PC-3 (cell line): ENCODE results near the gene TTC21B. TPM values are rescaled to one million over a fixed set of nuclear protein-coding genes. Genes with fewer than 3 reads are reported as not detected.

Experiments used
- ATAC-seq: fragments of 200-7000 bp; cut with Tn5 transposase; 2 replicates; pipeline ENCODE4 v1.9.1; 2020; ENCODE audit warnings: mild to moderate bottlenecking, moderate library complexity
- BruUV-seq: library from RNA; stranded (reverse); fragments of 400-500 nt; replicated peaks from 2 replicates; lab custom pipeline; 2021; lab: Mats Ljungman, UMichigan
- CTCF ChIA-PET: fragments of 300-600 bp; sonication (Branson Sonifier 250); formaldehyde crosslinking; loops from one replicate; lab custom pipeline; 2022; ENCODE audit warnings: antibody characterized with exemption; lab: Charles Lee
- POLR2A ChIA-PET: fragments of 300-600 bp; sonication (Branson Sonifier 250); formaldehyde crosslinking; loops from one replicate; lab custom pipeline; 2022; ENCODE audit warnings: antibody characterized with exemption; ENCODE audit not compliant: unreplicated experiment; lab: Charles Lee
- DNase-seq: peaks from one replicate; pipeline ENCODE4 v3.0.0-alpha.2; 2015
- H2AFZ ChIP-seq: fragments of 300-600 bp; sonication (generic); 2 replicates; pipeline ENCODE4 v1.6.0; 2016; ENCODE audit warnings: antibody characterized with exemption, low read length
- H3F3A ChIP-seq: fragments of 300-600 bp; sonication (generic); one replicate; pipeline ENCODE4 v1.6.0; 2017; ENCODE audit warnings: antibody characterized with exemption, low read length, control low read depth, mild to moderate bottlenecking; ENCODE audit not compliant: unreplicated experiment
- H3K27ac ChIP-seq: fragments of 300-600 bp; sonication (generic); 2 replicates; pipeline ENCODE4 v1.5.1; 2016; ENCODE audit warnings: mild to moderate bottlenecking, low read length
- H3K27me3 ChIP-seq: fragments of 300-600 bp; sonication (generic); 2 replicates; pipeline ENCODE4 v1.6.1; 2016; ENCODE audit warnings: low read length, mixed read lengths
- H3K36me3 ChIP-seq: fragments of 300-600 bp; sonication (generic); 2 replicates; pipeline ENCODE4 v1.6.1; 2016; ENCODE audit warnings: low read depth, mixed run types, low read length, mixed read lengths
- H3K4me1 ChIP-seq: fragments of 300-600 bp; sonication (generic); 2 replicates; pipeline ENCODE4 v1.5.1; 2016; ENCODE audit warnings: low read length; ENCODE audit not compliant: insufficient read depth
- H3K4me2 ChIP-seq: fragments of 300-600 bp; sonication (generic); 2 replicates; pipeline ENCODE4 v1.6.0; 2016; ENCODE audit warnings: low read length
- H3K4me3 ChIP-seq: fragments of 300-600 bp; sonication (generic); 2 replicates; pipeline ENCODE4 v1.5.1; 2016; ENCODE audit warnings: mild to moderate bottlenecking, low read length, mixed read lengths
- H3K79me2 ChIP-seq: fragments of 300-600 bp; sonication (generic); 2 replicates; pipeline ENCODE4 v1.6.1; 2017; ENCODE audit warnings: low read length, mixed read lengths
- H3K9ac ChIP-seq: fragments of 300-600 bp; sonication (generic); 2 replicates; pipeline ENCODE4 v1.6.0; 2016; ENCODE audit warnings: mild to moderate bottlenecking, low read length
- H3K9me2 ChIP-seq: fragments of 300-600 bp; sonication (generic); replicated peaks from 2 replicates; pipeline ENCODE4 v1.6.1; 2016; ENCODE audit warnings: mixed run types, low read length, mixed read lengths
- H3K9me3 ChIP-seq: fragments of 300-600 bp; sonication (generic); 2 replicates; pipeline ENCODE4 v1.6.1; 2016; ENCODE audit warnings: low read length, mixed read lengths
- H4K20me1 ChIP-seq: fragments of 300-600 bp; sonication (generic); 2 replicates; pipeline ENCODE4 v1.6.1; 2016; ENCODE audit warnings: low read length, mixed read lengths
- EZH2 ChIP-seq: fragments of 300-600 bp; sonication (generic); IDR thresholded peaks from one replicate; pipeline ENCODE4 v1.6.1; 2017; ENCODE audit warnings: antibody characterized with exemption, mild to moderate bottlenecking, low read length; ENCODE audit not compliant: unreplicated experiment
- EZH2phosphoT487 ChIP-seq: fragments of 300-600 bp; sonication (generic); IDR thresholded peaks from 2 replicates; pipeline ENCODE4 v1.6.1; 2018; ENCODE audit warnings: mild to moderate bottlenecking, antibody characterized with exemption, low read length, borderline replicate concordance
- intact Hi-C: fragments of 100-400 bp; cut with micrococcal nuclease; formaldehyde crosslinking; loops from 2 replicates; pipeline ENCODE4 v1.9.0; 2023
- total RNA-seq: library from RNA; depleted of rRNA; stranded (reverse); fragments of >200 nt; gene quantifications from 2 replicates; pipeline ENCODE4 v1.2.3, GENCODE V29; 2014
- TF ChIP-seq, protein P1 (sequence below): fragments of 300-600 bp; sonication (generic); conservative IDR thresholded peaks from 2 replicates; pipeline ENCODE4 v1.5.1; 2017; ENCODE audit warnings: antibody characterized with exemption, low read depth, mild to moderate bottlenecking, low read length

The TTC21B gene
- total RNA-seq, 1 experiment from 2014 or later, result 35.5 TPM

DNA sequence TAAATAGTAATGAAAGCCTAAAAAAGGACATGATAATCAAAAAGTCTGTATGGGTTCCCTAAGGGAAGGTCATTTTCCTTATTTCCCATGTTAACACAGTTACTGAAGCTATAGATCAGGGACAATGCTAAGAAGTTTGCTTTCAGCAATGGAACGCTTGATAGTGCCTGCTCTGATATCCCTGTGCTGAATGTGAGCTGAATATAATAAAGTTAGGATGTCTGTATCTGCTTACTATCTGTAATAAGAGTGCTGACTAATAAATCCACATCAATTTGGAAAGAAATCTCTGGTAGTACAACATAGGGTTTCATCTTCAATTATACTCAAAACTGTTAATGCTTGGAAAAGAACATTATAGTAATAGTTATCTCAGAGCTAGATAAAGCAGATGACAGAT lies 25.8 kb downstream of the TTC21B start:
- POLR2A ChIA-PET, result no interaction called here
- Histone ChIP-seq H3K36me3 (peaks cover 41% of the 10 kb centered on the region; the same call in 1 of the 2 replicates), H3K9me2 (no peaks in the 10 kb centered on the region), H3K4me3 (no peak overlapping the region), H3K27ac (no peak overlapping the region), H3K27me3 (no peaks in the 10 kb centered on the region), H3K79me2 (no peaks in the 10 kb centered on the region), H3K9me3 (no peaks in the 10 kb centered on the region), H3F3A (no peaks in the 10 kb centered on the region), H4K20me1 (no peaks in the 10 kb centered on the region), H3K9ac (no peak overlapping the region), H3K4me2 (no peak overlapping the region), H2AFZ (no peak overlapping the region), H3K4me1 (0 out of 2 replicates have a peak, but pooled peaks cover 4% of the 10 kb centered on the region)
- TF ChIP-seq, protein P1, sequence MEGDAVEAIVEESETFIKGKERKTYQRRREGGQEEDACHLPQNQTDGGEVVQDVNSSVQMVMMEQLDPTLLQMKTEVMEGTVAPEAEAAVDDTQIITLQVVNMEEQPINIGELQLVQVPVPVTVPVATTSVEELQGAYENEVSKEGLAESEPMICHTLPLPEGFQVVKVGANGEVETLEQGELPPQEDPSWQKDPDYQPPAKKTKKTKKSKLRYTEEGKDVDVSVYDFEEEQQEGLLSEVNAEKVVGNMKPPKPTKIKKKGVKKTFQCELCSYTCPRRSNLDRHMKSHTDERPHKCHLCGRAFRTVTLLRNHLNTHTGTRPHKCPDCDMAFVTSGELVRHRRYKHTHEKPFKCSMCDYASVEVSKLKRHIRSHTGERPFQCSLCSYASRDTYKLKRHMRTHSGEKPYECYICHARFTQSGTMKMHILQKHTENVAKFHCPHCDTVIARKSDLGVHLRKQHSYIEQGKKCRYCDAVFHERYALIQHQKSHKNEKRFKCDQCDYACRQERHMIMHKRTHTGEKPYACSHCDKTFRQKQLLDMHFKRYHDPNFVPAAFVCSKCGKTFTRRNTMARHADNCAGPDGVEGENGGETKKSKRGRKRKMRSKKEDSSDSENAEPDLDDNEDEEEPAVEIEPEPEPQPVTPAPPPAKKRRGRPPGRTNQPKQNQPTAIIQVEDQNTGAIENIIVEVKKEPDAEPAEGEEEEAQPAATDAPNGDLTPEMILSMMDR, result no peak
- TF ChIP-seq EZH2phosphoT487, result no peak
- no peak for TF ChIP-seq EZH2
- ATAC-seq (no peak), DNase-seq (no peak)
- intact Hi-C loops, result no loop called here
- CTCF ChIA-PET, result no interaction called here
- no TSS peak for BruUV-seq

DNA sequence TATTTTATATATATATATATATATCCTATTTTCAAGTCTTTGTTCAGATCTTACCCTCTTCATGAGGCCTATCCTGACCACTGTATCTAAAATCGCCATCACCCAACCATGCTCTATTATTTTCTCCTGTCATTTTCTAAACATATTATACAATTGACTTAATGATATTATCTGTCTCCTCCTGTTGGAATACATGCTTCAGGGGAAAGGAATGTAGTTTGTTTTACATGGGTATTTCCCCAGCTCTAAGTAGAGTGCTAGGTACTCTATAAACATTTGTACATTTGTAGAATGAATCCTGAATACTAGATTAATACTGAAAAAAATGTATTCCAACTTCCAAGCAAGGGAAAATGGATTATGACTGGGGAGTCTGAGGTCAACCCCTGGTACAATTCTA lies 26.2 kb downstream of the TTC21B start:
- Histone ChIP-seq H3K9ac (no peak overlapping the region), H3K27me3 (no peaks in the 10 kb centered on the region), H3K4me3 (no peak overlapping the region), H3F3A (no peaks in the 10 kb centered on the region), H3K9me2 (no peaks in the 10 kb centered on the region), H3K9me3 (no peaks in the 10 kb centered on the region), H2AFZ (no peak overlapping the region), H3K79me2 (no peaks in the 10 kb centered on the region), H3K4me1 (0 out of 2 replicates have a peak, but pooled peaks cover 4% of the 10 kb centered on the region), H3K27ac (no peak overlapping the region), H4K20me1 (no peaks in the 10 kb centered on the region), H3K36me3 (peaks cover 41% of the 10 kb centered on the region; the same call in 1 of the 2 replicates), H3K4me2 (no peak overlapping the region)
- peak; percentile 17 for DNase-seq
- peak; percentile 43; the same call in 1 of the 2 replicates for ATAC-seq
- intact Hi-C loops, result no loop called here
- TF ChIP-seq, protein P1, result no peak
- TF ChIP-seq EZH2phosphoT487 (no peak), EZH2 (no peak)
- no TSS peak for BruUV-seq
- CTCF ChIA-PET, result no interaction called here
- POLR2A ChIA-PET, result no interaction called here

DNA sequence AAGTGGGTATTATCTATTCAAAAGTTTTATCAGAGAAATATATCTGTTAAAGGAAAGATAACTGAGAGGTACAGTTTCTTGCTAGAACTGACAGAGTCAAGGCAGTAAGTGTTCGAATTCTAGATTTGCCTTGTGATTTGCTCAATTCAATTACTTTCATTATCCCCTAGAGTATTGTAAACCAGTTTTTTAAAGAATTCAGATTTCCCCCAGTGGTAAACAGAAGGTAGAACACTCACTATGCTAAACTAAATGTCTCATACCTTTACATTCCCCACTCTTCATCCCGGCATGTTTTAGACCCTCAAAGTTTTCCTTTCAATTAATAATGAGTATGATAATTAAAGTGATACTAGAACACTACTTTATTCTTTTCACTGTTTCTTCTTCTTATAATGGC lies 28.6 kb downstream of the TTC21B start:
- DNase-seq, result no peak
- BruUV-seq, result no TSS peak
- no peaks in the 10 kb centered on the region for H3K9me2 ChIP-seq
- H2AFZ ChIP-seq, result no peak overlapping the region
- TF ChIP-seq, protein P1, result peak; percentile 37; the same call in 1 of the 2 replicates
- TF ChIP-seq EZH2, result no peak
- peak; percentile 27; the same call in 1 of the 2 replicates for ATAC-seq
- H3K4me3 ChIP-seq, result no peak overlapping the region
- ChIA-PET CTCF (no interaction called here), POLR2A (no interaction called here)
- peaks cover 29% of the 10 kb centered on the region; the same call in 1 of the 2 replicates for H3K36me3 ChIP-seq
- no peaks in the 10 kb centered on the region for H3K79me2 ChIP-seq
- intact Hi-C loops, result no loop called here
- H3F3A ChIP-seq, result no peaks in the 10 kb centered on the region
- H3K9me3 ChIP-seq, result no peaks in the 10 kb centered on the region
- H4K20me1 ChIP-seq, result no peaks in the 10 kb centered on the region
- H3K27ac ChIP-seq, result no peak overlapping the region
- no peak overlapping the region for H3K9ac ChIP-seq
- no peak overlapping the region for H3K4me2 ChIP-seq
- H3K4me1 ChIP-seq, result 0 out of 2 replicates have a peak, but pooled peaks cover 4% of the 10 kb centered on the region
- H3K27me3 ChIP-seq, result no peaks in the 10 kb centered on the region
